ENCODE data around the gene ZNF784. TPM values are rescaled to one million over a fixed set of nuclear protein-coding genes. Genes with fewer than 3 reads are reported as not detected.

ZNF784 gene
- total and polyA plus RNA-seq, 9 of the 15 experiments (the other 6 are each of a cell fraction or from before 2014, with no cell fraction given), result 0.14 to 6.1 (median 2.1) TPM

DNA sequence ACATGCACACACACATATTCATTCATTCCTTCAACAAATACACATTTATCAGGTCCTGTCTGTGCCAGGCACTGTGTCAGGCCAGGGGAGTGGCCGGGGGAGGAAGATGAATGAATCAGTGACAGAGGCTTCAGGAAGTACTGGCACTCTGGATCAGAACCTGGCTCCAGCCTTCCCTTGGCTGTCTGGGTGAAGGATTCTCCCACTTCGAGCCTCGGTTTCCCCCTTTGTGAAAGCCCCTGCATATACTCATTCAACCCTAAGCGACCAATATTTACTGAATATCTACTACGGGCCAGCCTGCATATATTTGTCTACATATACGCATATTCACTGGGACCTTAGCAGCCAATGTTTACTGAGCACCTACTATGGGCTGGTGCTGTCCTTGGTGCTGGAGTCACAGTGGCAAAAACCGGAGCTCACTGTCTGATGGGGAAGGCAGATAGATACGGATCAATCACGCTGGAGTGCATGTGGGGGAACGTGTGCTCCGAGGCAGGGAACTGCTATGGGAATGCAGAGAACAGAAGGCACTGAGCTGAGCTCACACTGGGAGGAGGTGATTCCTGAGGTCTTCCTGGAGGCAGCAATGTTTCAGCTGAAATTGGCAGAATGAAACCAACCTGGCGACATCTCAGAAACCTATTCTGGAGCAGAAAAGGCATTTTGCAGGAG, 43.1 kb downstream of the ZNF784 start (continued):
- TF ChIP-seq TEAD1 (CRISPR knock-in tag; IDR thresholded peaks at IDR 0.05) (peak in 1 of 2 experiments; percentile 62; a peak in 1 of 4 replicates), CBX1 (IDR thresholded peaks at IDR 0.05; ENCODE audit: low read depth) (0 out of 2 replicates have a peak, but pooled peaks have one; percentile 20), SP1 (CRISPR knock-in tag; IDR thresholded peaks at IDR 0.05) (peak; percentile 47; the same call in 1 of the 2 replicates), ZNF609 (CRISPR knock-in tag; IDR thresholded peaks at IDR 0.05; ENCODE audit: borderline replicate concordance) (0 out of 2 replicates have a peak, but pooled peaks have one; percentile 38), THRAP3 (IDR thresholded peaks at IDR 0.05; ENCODE audit: borderline replicate concordance) (no peak), ARID1B (IDR thresholded peaks at IDR 0.05) (no peak), SMARCA5 (IDR thresholded peaks at IDR 0.05) (peak; percentile 93), KDM1A (IDR thresholded peaks at IDR 0.05) (peak in 1 of 2 experiments; percentile 53; a peak in 1 of 4 replicates), U2AF1 (optimal IDR thresholded peaks at IDR 0.05; ENCODE audit: low read depth, low read length) (no peak), SIN3A (IDR thresholded peaks at IDR 0.05; ENCODE audit: borderline replicate concordance in 2 of 2, control insufficient read depth in 1 of 2, low read depth in 2 of 2, low read length in 2 of 2) (peak in 1 of 2 experiments; percentile 37; a peak in 1 of 4 replicates), MCM3 (IDR thresholded peaks at IDR 0.05) (no peak), PRMT5 (CRISPR knock-in tag; IDR thresholded peaks at IDR 0.05) (peak; percentile 91), SLC30A9 (CRISPR knock-in tag; IDR thresholded peaks at IDR 0.05) (no peak), PYGO2 (tag; IDR thresholded peaks at IDR 0.05) (no peak), ADNP (tag; IDR thresholded peaks at IDR 0.05) (peak; percentile 89), SMARCA4 (IDR thresholded peaks at IDR 0.05) (peak; percentile 30; the same call in 1 of the 2 replicates), RCOR1 (IDR thresholded peaks at IDR 0.05; ENCODE audit: borderline replicate concordance in 1 of 2, low read depth in 2 of 2, low read length in 2 of 2) (peak in 1 of 2 experiments; percentile 91; a peak in 2 of 4 replicates), CHD4 (IDR thresholded peaks at IDR 0.05; ENCODE audit: insufficient read depth, insufficient replicate concordance, low read depth, low read length, poor library complexity, severe bottlenecking) (peak; percentile 81), ZNF24 (IDR thresholded peaks at IDR 0.05) (0 out of 2 replicates have a peak, but pooled peaks have one; percentile 7), FOXP1 (CRISPR knock-in tag; IDR thresholded peaks at IDR 0.05) (peak; percentile 69; the same call in 1 of the 2 replicates)
- TF ChIP-seq, protein P1, sequence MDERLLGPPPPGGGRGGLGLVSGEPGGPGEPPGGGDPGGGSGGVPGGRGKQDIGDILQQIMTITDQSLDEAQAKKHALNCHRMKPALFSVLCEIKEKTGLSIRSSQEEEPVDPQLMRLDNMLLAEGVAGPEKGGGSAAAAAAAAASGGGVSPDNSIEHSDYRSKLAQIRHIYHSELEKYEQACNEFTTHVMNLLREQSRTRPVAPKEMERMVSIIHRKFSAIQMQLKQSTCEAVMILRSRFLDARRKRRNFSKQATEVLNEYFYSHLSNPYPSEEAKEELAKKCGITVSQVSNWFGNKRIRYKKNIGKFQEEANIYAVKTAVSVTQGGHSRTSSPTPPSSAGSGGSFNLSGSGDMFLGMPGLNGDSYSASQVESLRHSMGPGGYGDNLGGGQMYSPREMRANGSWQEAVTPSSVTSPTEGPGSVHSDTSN (CRISPR knock-in tag; IDR thresholded peaks at IDR 0.05; ENCODE audit: low read depth), result no peak
- TF ChIP-seq, protein P1 (tag; conservative IDR thresholded peaks at IDR 0.05; ENCODE audit: low read depth), result peak; percentile 48

All from K562 (cell line).